GM18505 (cell line): ENCODE measurements around the gene METTL2A.
A peak's percentile ranks its signal among the peaks of the same experiment; 100 is the strongest.
"Not testable (repeated sequence)": the region's sequence is repeated elsewhere in the genome, so short reads cannot be mapped to it uniquely, and the experiment has no call there.

ENCODE experiments used
- ATAC-seq: cut with Tn5 transposase; IDR thresholded peaks from one replicate; pipeline ENCODE4 v1.9.1; 2021; ENCODE audit not compliant: unreplicated experiment
- POLR2A ChIP-seq: IDR thresholded peaks from 4 replicates; pipeline ENCODE4 v1.6.1; 2011; ENCODE audit warnings: borderline replicate concordance; ENCODE audit not compliant: insufficient read depth, insufficient read length; ENCODE audit errors: extremely low read depth

METTL2A gene

GRCh38 chr17:62423647-62424461 lies at the start of gene METTL2A:
TSS of gene METTL2A (plus strand) at chr17:62423897. CDS start at chr17:62423903, 6 bp downstream.
- peak; percentile 65 for TF ChIP-seq POLR2A
- peak; percentile 87 for ATAC-seq

DNA sequence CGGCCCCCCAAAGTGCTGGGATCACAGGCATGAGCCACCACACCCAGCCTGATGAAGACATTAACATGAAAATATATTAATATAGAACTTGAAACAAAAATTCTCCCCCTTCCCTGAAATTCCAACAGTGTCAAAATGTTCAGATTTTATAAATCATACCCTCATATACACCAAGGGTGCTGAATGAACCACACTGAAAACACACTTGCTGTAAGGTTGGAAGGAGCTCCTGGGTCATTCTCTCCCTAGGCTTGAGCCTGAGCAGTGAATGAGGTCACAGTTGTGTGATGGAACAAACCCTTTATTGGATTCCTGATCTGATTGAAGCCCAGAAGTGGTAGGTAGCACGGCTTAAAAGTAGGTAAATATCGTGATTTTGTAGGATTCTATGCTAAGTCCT lies 43.4 kb upstream of the METTL2A start, which contains the start of gene EFCAB3:
TSS of gene EFCAB3 (plus strand) at position 301 of the 400 bp plus-strand sequence. CDS start 2,427 bp downstream, outside the sequence.
- ATAC-seq: no peak
- no peak for TF ChIP-seq POLR2A

- no peak for ATAC-seq
- no peak for TF ChIP-seq POLR2A
Measured at GRCh38 chr17:62381561-62381960, 42.1 kb upstream of the METTL2A start.

DNA sequence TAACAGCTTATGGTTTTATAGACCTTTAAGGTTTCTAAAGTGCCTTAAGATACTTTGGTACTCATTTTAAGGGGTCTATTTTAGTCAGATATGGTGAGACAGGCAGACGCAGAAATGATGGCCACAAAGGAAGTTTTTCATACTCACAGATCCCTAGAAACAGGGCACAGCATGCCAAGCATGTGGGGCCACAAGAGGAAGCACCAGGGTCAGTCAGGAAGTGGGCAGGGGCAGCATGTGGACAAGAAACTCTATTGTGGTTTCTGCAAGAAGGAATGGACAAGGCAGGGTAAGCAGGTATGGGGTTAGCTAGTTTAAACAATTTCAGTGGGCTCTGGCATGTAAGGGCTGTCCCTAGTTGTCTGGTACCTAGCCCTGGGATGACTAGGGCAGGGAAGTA lies 34.8 kb upstream of the METTL2A start:
- no peak for ATAC-seq

DNA sequence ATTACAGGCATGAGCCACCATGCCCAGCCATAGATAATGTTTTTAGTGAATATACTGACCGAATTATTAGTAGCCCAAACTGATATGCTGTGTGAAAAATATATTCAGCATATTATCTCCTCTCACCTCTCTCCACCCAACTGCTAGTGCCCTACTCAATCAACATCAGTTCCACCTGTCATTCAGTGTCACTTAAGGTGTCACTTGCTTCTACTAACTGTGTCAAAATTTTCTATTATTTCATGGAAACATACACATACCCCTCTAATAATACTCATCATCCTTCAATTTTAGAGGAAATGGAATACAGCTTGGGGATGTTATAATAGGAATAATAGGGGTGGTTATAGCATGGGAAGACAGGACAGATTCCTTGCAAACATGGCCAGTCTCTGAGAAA lies 30.8 kb upstream of the METTL2A start:
- TF ChIP-seq POLR2A: no peak
- ATAC-seq: no peak

More for the DNA sequence above, 34.8 kb upstream of the METTL2A start:
- no peak for TF ChIP-seq POLR2A

- no peak for TF ChIP-seq POLR2A
- no peak for ATAC-seq
Measured at GRCh38 chr17:62398891-62399290, 24.8 kb upstream of the METTL2A start.

- TF ChIP-seq POLR2A: no peak
Measured at GRCh38 chr17:62405451-62405850, 18.2 kb upstream of the METTL2A start.

GRCh38 chr17:62413090-62413489 lies 10.6 kb upstream of the METTL2A start:
- not testable (repeated sequence) for ATAC-seq

More at GRCh38 chr17:62405451-62405850, 18.2 kb upstream of the METTL2A start:
- ATAC-seq: no peak

DNA sequence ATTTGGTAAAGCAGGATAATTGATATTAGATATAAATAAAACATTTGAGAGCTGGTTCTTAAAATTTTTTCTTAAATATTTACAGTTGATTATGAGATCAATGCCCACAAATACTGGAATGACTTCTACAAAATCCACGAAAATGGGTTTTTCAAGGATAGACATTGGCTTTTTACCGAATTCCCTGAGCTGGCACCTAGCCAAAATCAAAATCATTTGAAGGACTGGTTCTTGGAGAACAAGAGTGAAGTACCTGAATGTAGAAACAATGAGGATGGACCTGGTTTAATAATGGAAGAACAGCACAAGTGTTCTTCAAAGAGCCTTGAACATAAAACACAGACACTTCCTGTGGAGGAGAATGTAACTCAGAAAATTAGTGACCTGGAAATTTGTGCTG lies 2.5 kb downstream of the METTL2A start:
- ATAC-seq: not testable (repeated sequence)

DNA sequence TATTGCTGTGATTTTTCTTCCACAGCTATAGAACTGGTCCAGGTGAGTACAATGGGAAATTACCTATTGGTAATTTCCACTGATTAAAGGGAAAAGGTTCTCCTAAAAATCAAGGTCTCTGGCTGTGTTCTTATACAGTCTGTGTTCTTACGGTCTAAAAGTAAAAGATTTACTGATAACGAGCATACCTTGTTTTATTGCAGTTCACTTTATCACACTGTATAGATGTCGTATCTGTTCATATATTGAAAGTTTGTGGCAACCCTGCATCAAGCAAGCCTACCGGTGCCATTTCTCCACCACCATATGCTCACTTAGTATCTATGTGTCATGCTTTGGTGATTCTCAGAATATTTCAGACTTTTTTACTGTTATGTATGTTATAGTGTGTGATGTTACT lies 11.6 kb downstream of the METTL2A start:
- ATAC-seq: not testable (repeated sequence)

DNA sequence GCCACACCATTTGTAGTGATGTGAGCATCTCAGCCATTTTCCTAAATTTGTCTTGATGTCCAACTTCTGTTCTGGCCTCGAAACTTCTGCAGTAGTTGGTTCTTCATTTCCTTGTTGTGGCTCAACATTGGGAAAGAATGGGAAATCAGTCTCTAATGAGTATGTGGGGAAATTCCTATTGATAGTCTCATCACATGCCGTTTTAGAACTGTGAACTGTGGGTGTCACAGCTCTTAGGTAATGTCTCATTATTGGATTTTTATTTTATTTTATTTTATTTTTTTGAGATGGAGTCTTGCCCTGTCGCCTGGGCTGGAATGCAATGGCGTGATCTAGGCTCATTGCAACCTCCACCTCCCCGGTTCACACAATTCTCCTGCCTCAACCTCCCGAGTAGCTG lies 17.5 kb downstream of the METTL2A start:
- ATAC-seq: not testable (repeated sequence)

- no peak for TF ChIP-seq POLR2A
- ATAC-seq: no peak
Measured at GRCh38 chr17:62444063-62444462, 20.4 kb downstream of the METTL2A start.

DNA sequence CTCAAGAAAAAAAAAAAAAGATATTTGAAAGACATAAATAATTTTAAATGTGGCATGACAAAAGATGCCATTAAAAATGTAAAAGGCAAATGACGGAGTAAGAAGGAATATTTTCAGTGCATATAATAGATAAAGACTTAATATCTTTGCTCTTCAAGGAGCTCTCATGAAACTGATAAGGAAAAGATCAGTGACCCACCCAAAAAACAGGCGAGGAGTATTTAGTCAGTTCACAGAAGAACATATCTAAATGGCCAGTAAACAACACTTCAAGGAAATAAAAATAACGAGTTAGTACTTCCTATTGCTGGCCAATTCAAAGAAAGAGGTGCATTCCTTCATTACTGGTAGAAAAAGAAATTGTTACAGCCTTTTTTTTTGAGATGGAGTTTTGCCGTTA lies 22.1 kb downstream of the METTL2A start:
- not testable (repeated sequence) for ATAC-seq

DNA sequence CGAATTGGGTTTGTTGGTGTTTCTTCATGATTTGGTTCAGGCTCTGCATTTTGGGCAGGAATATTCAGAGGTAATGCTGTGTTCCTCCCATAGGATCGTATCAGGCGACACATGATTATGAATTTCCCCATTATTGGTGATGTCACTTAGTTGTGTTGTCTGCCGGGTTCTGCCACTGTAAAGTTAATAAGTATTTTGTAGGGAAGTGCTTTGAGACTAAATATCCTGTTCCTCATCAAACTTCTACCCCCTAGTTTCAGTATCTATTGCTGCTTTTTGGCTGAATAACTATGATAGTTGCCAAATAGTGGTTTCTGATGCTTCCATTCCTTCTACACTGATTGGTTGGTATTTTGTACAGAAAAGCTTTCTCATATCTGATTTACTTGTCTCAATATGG lies 28.5 kb downstream of the METTL2A start:
- not testable (repeated sequence) for ATAC-seq

- not testable (repeated sequence) for ATAC-seq
Measured at GRCh38 chr17:62453041-62453440, 29.3 kb downstream of the METTL2A start.

GRCh38 chr17:62453656-62454055 lies 30.0 kb downstream of the METTL2A start:
- ATAC-seq: not testable (repeated sequence)

GRCh38 chr17:62454111-62454510 lies 30.4 kb downstream of the METTL2A start:
- ATAC-seq: peak; percentile 47
